Transverse colon (tissue), 4 donors: Measurements from ENCODE around the gene BTF3. TPM values are rescaled to one million over a fixed set of nuclear protein-coding genes. Genes with fewer than 3 reads are reported as not detected.
A peak's percentile ranks its signal among the peaks of the same experiment; 100 is the strongest.
"Not testable (repeated sequence)": the region's sequence is repeated elsewhere in the genome, so short reads cannot be mapped to it uniquely, and the experiment has no call there.

Source experiments
- DNase-seq: peaks from one replicate; pipeline ENCODE4 v3.0.0-alpha.2; 2019
- H3K27ac ChIP-seq, 4 donors: fragments of 200-600 bp; sonication (generic); 2 replicates each; pipeline ENCODE4 v1.5.1; 2016 to 2018; ENCODE audit warnings: inconsistent platforms in 4 of 4
- H3K27me3 ChIP-seq: fragments of 200-600 bp; sonication (generic); 2 replicates; pipeline ENCODE4 v1.5.1; 2017; ENCODE audit warnings: inconsistent platforms
- H3K36me3 ChIP-seq, 4 donors: fragments of 200-600 bp; sonication (generic); 2 replicates each; pipeline ENCODE4 v1.5.1; 2017 to 2019; ENCODE audit warnings: inconsistent platforms in 4 of 4
- H3K4me1 ChIP-seq, 4 donors: fragments of 200-600 bp; sonication (generic); 2 replicates each; pipeline ENCODE4 v1.5.1; 2017 to 2020; ENCODE audit warnings: inconsistent platforms in 4 of 4
- H3K4me3 ChIP-seq, 4 donors: fragments of 200-600 bp; sonication (generic); 1 replicate in 1 of 4; 2 replicates in 3 of 4; pipeline versions ENCODE4 v1.5.1 to v1.6.1; 2017 to 2019; ENCODE audit warnings: inconsistent platforms in 4 of 4
- H3K9me3 ChIP-seq, 2 donors: fragments of 200-600 bp; sonication (generic); 2 replicates each; pipeline ENCODE4 v1.5.1; 2017 to 2019; ENCODE audit warnings: inconsistent platforms in 2 of 2
- EP300 ChIP-seq: sonication (generic); formaldehyde crosslinking; IDR thresholded peaks from one replicate; pipeline ENCODE4 v1.6.1; 2017; ENCODE audit warnings: antibody characterized with exemption, low read depth
- POLR2A ChIP-seq: fragments of 450-650 bp; IDR thresholded peaks from one replicate; pipeline ENCODE4 v1.6.1; 2016; ENCODE audit warnings: antibody characterized with exemption, mild to moderate bottlenecking, moderate library complexity
- POLR2AphosphoS5 ChIP-seq, 3 donors: sonication (generic); formaldehyde crosslinking; IDR thresholded peaks; one replicate each; pipeline ENCODE4 v1.6.1; 2016; ENCODE audit warnings: antibody characterized with exemption in 3 of 3
- WGBS, 2 donors: methylation state at CpG; one replicate each; pipeline ENCODE4 v1.1.5; 2018; ENCODE audit warnings: low coverage in 1 of 2; 5-methylcytosine and 5-hydroxymethylcytosine counted together
- in situ Hi-C, 4 donors: fragments of 200-750 bp; cut with MboI; loops; one replicate each; pipeline versions ENCODE4 v1.15.0 to v1.15.1; 2017; ENCODE audit warnings: low sequenced_read_pairs in 3 of 4, low pct_ligation_motif_present in 1 of 4, low pct_unique_long_range_greater_than_20kb in 1 of 4
- intact Hi-C: fragments of 100-400 bp; cut with DNase I; formaldehyde crosslinking; loops from one replicate; pipeline ENCODE4 v1.15.1; 2023; ENCODE audit warnings: low total_unique reads
- total RNA-seq, 4 donors: library from RNA; depleted of rRNA; stranded (reverse); fragments of >200 nt; gene quantifications; one replicate each; pipeline ENCODE4 v1.1.0, GENCODE V29; 2016
- TF ChIP-seq, protein P1 (sequence below), 5 experiments: fragments of 200-600 bp in 3 of 5; fragments of 450-650 bp in 2 of 5; sonication (generic) in 3 of 5; IDR thresholded peaks; 1 replicate in 2 of 5; 2 replicates in 3 of 5; pipeline ENCODE4 v1.5.1; 2016 to 2017; ENCODE audit warnings: antibody characterized with exemption in 5 of 5, inconsistent platforms in 3 of 5, mild to moderate bottlenecking in 2 of 5, moderate library complexity in 1 of 5

BTF3 gene
- total RNA-seq, 4 donors from 2014 or later: 312 to 416 (median 396) TPM

DNA sequence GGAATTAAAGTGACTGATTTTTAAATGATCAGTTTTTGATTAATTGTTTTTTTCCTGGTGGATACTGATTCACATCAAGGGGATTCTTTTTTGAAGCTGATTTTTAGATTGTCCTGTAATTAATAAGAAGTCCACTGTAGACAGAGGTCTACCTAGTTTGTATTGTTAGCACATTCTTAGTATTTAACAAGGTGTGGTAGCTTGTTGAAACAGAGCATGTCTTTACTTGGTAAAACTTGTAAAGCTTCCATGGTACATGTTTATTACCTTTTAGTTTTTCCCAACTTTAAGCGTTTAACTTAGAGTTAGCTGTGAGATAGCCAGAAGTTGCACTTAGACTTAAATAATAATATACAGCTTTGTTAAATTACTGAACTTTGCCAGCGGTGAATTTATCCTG, 1.5 kb downstream of the BTF3 start:
- no peaks in the 10 kb centered on the region for H3K27me3 ChIP-seq
- DNase-seq: no peak
- H3K36me3 ChIP-seq: peaks cover 0 to 26% (median 14%) of the 10 kb centered on the region in 4 donors
- peak overlapping the region in 2 of 4 donors; percentile 97 to 99 for H3K27ac ChIP-seq
- no peaks in the 10 kb centered on the region for H3K9me3 ChIP-seq
- intact Hi-C loops (no loop called here), in situ Hi-C loops (no loop called here)
- 58 to 59% methylated on average over 2 of the region's 2 CpGs for WGBS, 2 donors
- peak overlapping the region in 2 of 4 donors; percentile 91 to 99 for H3K4me3 ChIP-seq
- TF ChIP-seq EP300: no peak
- TF ChIP-seq, protein P1, sequence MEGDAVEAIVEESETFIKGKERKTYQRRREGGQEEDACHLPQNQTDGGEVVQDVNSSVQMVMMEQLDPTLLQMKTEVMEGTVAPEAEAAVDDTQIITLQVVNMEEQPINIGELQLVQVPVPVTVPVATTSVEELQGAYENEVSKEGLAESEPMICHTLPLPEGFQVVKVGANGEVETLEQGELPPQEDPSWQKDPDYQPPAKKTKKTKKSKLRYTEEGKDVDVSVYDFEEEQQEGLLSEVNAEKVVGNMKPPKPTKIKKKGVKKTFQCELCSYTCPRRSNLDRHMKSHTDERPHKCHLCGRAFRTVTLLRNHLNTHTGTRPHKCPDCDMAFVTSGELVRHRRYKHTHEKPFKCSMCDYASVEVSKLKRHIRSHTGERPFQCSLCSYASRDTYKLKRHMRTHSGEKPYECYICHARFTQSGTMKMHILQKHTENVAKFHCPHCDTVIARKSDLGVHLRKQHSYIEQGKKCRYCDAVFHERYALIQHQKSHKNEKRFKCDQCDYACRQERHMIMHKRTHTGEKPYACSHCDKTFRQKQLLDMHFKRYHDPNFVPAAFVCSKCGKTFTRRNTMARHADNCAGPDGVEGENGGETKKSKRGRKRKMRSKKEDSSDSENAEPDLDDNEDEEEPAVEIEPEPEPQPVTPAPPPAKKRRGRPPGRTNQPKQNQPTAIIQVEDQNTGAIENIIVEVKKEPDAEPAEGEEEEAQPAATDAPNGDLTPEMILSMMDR (IDR thresholded peaks at IDR 0.05): no peak
- no peak for TF ChIP-seq POLR2A
- TF ChIP-seq POLR2AphosphoS5 (IDR thresholded peaks at IDR 0.05): no peak
- H3K4me1 ChIP-seq: peaks cover 6 to 62% (median 38%) of the 10 kb centered on the region in 4 donors

DNA sequence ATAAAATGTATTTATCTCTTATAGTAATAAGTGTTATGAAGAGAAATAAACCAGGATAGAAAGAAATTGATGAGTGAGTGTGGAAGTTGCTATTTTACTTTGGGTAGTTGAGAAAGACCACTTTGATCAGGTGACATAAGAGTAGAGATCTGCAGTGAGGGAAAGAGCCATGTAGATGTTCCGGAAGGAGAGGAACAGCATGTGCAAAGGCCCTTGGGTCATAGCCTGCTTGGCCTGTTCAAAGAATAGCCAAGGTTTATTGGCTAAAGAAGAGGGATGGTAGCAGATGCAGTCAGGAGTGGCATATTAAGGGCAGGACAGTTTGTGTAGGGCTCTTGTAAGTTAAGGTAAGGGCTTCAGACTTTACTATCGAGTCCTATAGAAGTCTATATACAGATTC, 3.2 kb downstream of the BTF3 start:
- peaks cover 0 to 37% (median 19%) of the 10 kb centered on the region in 4 donors for H3K36me3 ChIP-seq
- TF ChIP-seq POLR2AphosphoS5 (IDR thresholded peaks at IDR 0.05): no peak
- TF ChIP-seq, protein P1 (IDR thresholded peaks at IDR 0.05): no peak
- TF ChIP-seq EP300: no peak
- TF ChIP-seq POLR2A: no peak
- H3K27ac ChIP-seq: no peak overlapping the region
- DNase-seq: no peak
- intact Hi-C loops: no loop called here
- WGBS, 2 donors: 96 to 97% methylated on average over 2 of the region's 2 CpGs
- in situ Hi-C loops: no loop called here
- peaks cover 6 to 49% (median 33%) of the 10 kb centered on the region in 4 donors for H3K4me1 ChIP-seq
- no peaks in the 10 kb centered on the region for H3K27me3 ChIP-seq
- H3K9me3 ChIP-seq: no peaks in the 10 kb centered on the region
- H3K4me3 ChIP-seq: no peak overlapping the region

DNA sequence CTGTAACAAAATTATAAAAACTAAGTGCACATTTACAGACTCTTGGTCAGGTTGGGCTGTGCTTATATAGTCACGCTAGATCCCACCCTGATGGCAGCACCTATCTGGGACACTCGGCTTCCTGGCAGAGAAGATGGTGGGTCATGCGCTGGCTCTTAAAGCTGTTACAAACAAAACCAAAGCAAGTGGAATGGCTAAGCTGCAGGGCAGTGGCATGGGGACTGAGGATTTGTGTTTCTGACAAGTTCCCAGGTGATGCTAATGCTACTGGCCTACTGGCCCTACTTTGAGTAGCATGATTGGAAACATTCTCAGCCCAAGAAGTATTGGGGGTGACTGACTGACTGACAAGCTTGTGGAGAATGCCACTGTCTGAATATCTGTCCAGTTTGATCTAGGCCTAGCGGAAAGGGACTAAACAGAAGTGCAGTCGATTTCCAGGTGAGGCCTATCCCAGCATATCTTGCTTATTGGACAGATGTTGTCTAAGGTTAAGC, 8.3 kb downstream of the BTF3 start:
- Histone ChIP-seq H3K27me3 (no peaks in the 10 kb centered on the region), H3K4me1 (peaks cover 0 to 9% (median 3%) of the 10 kb centered on the region in 4 donors), H3K9me3 (no peaks in the 10 kb centered on the region), H3K27ac (no peak overlapping the region), H3K36me3 (peaks cover 0 to 37% (median 19%) of the 10 kb centered on the region in 4 donors), H3K4me3 (no peak overlapping the region)
- WGBS, 2 donors: 91 to 100% methylated on average over 4 to 5 of the region's 5 CpGs
- DNase-seq: no peak
- in situ Hi-C loops: no loop called here
- TF ChIP-seq, protein P1 (IDR thresholded peaks at IDR 0.05): no peak
- no peak for TF ChIP-seq EP300
- TF ChIP-seq POLR2AphosphoS5 (IDR thresholded peaks at IDR 0.05): no peak
- TF ChIP-seq POLR2A: no peak
- intact Hi-C loops: no loop called here

DNA sequence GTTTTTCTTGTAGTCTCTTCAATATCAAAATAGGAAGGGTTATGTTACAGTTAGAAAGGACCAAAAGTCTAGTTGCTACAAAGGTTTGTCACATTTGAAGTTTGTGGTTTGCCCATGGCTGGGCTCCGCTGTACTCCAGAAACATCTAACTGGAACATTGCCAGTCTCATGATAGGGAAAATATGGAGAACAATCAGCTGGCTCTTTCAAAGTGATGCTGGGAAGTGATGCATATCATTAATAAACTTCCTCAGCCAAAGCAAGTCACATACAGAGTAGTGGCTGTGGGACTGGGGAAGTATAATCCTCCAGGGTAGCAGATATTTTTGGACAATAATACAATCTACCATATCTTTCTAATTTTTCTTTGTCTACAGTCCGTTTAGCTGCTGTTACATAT, 8.8 kb downstream of the BTF3 start:
- intact Hi-C loops (no loop called here), in situ Hi-C loops (no loop called here)
- DNase-seq: no peak
- Histone ChIP-seq H3K27me3 (no peaks in the 10 kb centered on the region), H3K9me3 (no peaks in the 10 kb centered on the region), H3K27ac (no peak overlapping the region), H3K36me3 (peaks cover 0 to 37% (median 19%) of the 10 kb centered on the region in 4 donors), H3K4me3 (no peak overlapping the region), H3K4me1 (peaks cover 0 to 4% (median 1%) of the 10 kb centered on the region in 4 donors)
- 66 to 69% methylated on average over 2 of the region's 2 CpGs for WGBS, 2 donors
- TF ChIP-seq EP300 (no peak), POLR2A (no peak), POLR2AphosphoS5 (IDR thresholded peaks at IDR 0.05) (no peak)
- TF ChIP-seq, protein P1 (IDR thresholded peaks at IDR 0.05): no peak

DNA sequence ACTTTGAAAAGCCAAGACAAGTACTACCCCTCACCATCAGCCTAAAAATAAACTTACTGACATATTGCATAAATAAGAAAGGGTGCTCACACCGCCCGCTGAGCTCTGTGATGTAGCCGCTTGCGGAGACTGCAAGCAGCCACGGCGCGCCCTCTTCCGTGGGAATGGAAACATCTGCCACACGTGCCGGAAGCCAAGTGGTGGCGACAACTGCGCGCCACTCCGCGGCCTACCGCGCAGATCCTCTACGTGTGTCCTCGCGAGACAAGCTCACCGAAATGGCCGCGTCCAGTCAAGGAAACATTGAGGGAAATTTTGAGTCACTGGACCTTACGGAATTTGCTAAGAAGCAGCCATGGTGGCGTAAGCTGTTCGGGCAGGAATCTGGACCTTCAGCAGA, 10.3 kb downstream of the BTF3 start:
- intact Hi-C loops, H3K4me1 ChIP-seq, H3K9me3 ChIP-seq, in situ Hi-C loops, H3K4me3 ChIP-seq, DNase-seq, H3K27me3 ChIP-seq, H3K27ac ChIP-seq: not testable (repeated sequence)
- peaks cover 0 to 23% (median 12%) of the 10 kb centered on the region in 4 donors for H3K36me3 ChIP-seq
- 96 to 100% methylated on average over 1 to 26 of the region's 26 CpGs for WGBS, 2 donors
